Measurements from ENCODE around the gene THAP8.

Gene THAP8

DNA sequence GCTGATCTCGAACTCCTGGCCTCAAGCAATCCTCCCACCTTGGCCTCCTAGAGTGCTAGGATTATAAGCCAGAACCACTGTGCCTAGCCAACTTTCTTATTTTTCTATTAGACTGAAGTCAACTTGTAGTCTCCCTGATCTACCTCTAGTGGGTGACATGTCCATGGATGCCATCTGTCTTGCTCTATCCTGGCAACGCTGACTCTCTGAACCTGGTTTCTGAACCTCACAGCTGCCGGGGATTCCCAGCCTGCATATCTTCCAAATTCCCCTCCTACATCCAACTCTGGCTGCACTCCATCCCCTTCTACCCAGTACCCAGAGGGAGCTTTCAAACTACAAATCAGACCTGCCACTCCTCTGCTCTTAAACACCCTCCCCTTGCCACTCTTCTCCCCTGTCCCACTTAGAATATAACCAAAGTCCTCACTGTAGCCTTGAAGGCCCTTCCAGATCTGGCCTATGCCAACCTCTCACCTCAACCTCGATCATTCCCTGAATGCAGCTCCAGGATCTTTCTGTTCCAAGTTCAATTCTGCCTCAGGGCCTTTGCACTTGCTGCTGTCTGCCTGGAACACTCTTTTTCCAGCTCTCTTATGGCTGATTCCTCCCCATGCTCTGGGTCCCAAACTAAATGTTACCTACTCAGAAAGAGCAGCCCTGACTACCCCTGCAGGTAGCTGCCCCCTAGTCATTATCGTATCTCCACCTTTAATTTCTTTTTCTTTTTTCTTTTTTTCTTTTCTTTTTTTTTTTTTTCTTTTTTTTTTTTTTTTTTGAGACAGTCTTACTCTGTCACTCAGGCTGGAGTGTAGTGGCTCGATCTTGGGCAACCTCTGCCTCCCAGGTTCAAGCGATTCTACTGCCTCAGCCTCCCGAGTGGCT, 23.6 kb downstream of the THAP8 start:
- no peak for DNase-seq (ENCODE audit: low spot score)

DNA sequence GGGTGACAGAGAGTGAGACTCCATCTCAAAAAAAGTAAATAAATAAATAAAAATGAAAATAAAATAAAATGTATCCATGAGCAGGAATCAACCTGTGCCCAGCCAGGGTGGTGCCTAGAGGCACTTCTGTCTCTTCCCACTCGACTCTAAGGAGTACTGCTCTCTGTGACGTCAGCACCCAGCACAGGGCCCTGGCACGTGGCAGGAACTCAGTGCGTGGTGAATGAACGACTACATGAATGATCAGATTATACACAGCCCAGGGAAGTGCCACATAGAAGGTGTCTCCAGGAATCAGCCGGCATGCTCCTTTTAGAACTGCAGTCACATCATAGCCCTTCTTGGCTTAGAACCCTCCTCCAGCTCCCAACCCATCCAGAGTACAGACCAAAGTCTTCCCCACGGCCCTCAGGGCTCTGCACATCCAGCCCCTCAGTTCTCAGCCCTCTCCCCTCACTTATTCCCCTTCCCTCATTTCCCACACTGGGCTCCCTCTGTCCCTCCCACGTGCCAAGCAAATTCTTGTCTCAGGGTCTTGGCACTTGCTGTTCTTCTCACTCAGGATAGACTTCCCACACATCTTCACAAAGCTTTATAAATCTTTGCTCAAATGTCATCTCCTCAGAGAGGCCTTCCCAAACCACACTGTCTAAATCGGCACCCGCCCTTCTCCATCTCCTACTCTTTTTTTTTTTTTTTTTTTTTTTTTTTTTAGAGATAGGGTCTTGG, 25.6 kb downstream of the THAP8 start:
- DNase-seq (ENCODE audit: low spot score) = no peak

DNA sequence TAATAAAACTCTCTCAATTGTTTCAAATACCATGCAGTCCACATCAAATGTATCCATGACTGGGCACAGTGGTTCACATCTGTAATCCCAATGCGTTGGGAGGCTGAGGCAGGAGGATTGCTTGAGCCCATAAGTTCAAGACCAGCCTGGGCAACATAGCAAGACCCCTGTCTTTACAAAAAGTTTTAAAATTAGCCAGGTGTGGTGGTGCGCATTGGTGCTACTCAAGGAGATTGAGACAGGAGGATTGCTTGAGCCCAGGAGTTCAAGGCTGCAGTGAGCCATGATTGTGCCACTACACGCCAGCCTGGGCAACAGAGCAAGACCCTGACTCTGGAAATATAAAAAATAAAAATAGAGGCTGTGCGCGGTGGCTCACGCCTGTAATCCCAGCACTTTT, 26.4 kb downstream of the THAP8 start:
- DNase-seq (ENCODE audit: low spot score) = no peak

DNA sequence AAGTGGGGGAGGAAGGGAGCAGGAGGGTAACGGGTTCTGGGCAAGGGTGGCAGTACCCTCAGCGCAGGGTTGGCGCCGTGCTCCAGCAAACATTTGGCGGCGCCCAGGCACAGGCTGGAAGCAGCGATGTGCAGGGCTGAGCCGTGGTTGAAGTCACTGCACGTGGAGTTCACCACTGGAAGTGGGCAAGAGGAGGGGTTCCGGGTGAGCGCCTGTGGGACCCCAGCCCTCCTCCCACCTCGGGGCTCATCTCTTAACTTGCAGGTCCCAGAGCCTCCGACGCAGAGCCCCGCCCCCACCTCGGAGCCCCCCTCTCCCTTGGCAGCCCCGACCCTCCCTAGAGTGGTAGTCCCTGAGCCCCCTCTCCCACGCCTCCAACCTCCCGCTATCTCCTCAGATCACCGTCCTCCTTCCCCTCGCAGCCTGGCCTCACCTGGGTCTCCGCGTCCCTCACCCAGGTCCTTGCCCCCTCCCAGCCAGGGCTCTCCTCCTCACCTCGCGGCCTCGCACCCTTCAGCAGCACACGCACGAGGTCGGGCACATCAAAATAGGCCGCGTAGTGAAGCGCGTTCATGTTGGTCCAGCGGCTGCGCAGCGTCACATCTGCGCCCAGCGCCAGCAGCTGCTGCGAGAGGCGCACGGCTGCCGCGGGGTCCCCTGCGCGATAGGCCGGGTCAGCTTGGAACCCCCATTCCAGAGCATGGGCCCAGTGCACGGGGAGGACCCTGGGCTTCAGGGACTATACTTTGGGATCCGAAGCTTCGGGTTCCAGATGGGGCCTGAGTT, 27.8 kb downstream of the THAP8 start:
- no peak for DNase-seq (ENCODE audit: low spot score)

DNA sequence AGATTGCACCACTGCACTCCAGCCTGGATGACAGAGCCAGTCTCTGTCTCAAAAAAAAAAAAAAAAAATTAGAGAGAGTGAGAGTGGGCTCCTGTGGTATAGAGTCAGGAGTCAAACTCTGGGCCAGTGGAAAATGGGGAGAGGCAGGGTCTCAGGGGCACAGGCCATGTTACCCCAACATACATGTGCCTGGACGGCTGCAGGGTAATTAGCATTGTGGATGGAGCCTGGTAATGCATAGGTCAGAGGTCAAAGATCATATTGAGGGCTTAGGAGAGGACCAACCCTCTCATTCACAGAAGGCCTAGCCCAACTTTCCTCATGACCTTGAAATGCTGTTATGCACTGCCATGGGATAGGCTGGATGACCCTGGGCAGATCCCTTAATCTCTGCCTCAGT, 28.5 kb downstream of the THAP8 start:
- no peak for DNase-seq (ENCODE audit: low spot score)

DNA sequence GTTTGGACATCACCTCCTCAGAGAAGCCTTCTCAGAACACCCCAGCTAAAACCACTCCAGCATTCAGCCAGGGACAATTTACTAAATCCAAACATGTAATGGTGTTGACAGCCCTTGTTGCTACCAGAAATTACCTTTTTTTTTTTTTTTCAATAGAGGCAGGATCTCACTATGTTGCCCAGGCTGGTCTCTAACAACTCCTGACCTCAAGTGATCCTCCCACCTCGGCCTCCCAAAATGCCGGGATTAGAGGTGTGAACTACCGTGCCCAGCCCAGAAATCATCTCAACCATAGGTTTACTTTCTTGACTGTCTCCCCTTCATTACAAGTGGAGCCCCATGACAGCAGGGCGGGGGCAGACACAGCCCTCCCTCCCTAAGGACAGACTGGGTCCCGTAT, 30.7 kb downstream of the THAP8 start:
- no peak for DNase-seq (ENCODE audit: low spot score)

DNA sequence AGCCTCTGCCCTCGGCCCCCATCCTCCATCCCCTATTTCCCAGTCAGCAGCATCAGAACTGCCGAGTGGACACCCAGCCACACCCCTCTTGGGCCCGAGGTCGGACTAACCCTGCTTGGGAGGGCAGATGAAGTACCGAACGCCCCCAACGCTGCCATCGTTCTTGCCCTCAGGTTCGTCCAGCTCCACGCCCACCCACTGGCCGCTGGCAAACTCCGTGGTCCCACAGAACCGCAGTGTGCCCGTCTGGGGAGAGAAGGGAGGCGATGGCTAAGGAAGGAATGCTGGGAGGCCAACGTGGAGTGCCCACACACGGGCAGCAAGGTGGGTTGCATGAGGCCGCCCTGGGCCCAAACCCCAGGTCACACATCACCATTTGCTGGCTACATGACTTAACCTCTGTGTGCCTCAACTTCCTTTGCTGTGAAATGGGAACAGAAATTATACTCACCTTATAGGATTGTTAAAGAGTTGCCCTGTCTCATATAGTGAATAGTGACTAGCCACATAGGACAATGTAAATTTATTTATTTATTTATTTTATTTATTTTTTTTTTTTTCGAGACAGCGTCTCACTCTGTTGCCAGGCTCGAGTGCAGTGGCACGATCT, 34.9 kb downstream of the THAP8 start:
- DNase-seq (ENCODE audit: low spot score) = no peak

DNA sequence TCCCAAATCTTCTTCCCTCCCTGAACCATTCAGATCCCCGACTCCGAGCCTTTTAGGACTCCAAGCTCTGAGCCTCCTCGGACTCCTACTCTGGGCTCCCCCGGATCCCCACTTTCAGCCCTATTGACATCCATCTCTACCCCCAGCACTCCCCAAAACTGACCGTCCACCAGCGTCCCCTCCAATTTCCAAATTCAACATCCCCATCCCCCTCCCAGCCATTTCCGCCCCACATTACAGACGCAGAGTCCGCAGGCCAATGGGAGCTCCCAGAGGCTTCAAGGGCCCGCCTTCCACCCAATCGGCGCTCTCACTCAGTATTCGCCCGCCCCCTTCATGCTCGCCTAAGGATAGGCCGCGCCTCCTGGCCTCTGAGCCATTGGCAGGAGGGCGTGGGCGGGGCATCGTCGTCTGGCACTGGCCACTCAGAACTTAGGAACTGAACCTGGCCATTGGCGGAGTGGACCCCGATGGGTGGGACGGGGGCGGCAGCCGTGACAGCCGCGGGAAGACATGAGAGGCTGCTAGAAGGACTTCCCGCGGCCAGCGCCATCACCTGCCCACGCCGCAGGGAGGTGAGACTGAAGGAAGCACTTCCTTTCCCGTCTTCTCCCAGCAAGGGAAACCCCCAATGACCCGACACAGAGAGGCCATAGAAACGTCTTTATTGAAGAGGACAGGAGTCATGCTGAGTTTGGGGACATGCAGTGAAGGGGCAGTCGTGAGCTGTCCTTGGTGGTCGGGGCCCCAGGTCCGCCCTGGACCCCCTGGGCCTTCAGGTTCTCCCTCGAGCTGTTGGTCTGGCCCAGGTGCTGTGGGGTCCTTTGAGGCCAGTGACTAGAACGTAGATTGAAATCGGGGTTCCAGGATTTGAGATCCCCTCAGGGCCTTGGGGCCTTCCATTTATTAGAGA, 39.8 kb downstream of the THAP8 start, which contains the start of gene ALKBH6:
TSS of gene ALKBH6 (minus strand) at position 202 of the 913 bp plus-strand sequence. CDS start 816 bp downstream, outside the sequence.
- peak; percentile 100 for DNase-seq (ENCODE audit: low spot score)

DNA sequence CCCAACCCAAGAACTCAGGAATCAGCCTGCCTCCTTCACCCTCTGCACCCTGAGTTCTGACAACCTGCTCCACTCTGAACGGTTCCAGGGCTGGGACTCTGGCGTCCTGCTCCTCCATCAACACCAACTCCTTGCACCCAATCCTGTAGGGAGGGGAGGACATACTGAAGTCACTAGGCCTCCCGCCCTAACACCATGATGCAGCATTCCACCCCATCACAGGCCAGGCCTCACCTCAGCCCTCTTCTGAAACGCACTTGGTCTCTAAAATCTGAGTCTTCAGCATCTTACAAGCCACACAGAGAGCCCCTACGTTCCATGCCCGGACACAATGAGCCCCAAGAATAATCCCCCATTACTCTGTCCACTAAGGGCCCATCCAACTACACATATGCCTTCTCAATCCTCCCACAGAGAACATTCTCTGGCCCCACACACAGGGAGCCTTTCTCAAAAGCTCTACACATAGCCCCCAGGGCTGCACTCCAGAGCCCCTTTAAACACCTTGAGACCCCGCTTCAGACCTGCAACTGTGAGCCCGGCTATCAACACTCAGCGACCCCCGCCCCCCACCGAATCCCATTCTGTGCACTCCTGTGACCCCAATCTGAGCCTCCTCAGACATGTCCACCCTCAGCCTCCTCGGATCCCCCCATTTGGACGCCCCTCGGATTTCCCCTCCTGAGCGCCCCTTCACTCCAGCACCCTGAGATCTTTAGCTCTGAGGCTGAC, 40.6 kb downstream of the THAP8 start:
- no peak for DNase-seq (ENCODE audit: low spot score)

DNA sequence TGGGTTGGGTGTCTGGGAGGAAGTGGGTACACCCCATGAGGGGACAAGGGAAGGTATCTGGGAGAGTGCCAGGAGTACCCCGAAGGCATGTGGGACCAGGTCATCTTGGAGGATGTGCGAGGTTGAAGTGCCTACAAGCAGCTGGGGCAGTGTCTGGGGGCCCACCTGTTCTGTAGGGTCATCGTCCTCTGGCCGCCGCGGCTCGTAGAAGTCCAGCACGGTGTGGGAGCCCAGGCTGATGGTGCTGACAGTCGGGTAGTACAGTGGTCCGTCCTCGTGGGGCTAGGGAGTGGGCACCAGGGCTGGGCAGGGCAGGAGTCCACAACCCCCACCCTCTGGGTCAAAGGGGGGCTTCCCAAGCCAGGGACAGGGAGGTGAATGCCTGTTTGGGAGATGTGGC, 43.7 kb downstream of the THAP8 start:
- no peak for DNase-seq (ENCODE audit: low spot score)

DNA sequence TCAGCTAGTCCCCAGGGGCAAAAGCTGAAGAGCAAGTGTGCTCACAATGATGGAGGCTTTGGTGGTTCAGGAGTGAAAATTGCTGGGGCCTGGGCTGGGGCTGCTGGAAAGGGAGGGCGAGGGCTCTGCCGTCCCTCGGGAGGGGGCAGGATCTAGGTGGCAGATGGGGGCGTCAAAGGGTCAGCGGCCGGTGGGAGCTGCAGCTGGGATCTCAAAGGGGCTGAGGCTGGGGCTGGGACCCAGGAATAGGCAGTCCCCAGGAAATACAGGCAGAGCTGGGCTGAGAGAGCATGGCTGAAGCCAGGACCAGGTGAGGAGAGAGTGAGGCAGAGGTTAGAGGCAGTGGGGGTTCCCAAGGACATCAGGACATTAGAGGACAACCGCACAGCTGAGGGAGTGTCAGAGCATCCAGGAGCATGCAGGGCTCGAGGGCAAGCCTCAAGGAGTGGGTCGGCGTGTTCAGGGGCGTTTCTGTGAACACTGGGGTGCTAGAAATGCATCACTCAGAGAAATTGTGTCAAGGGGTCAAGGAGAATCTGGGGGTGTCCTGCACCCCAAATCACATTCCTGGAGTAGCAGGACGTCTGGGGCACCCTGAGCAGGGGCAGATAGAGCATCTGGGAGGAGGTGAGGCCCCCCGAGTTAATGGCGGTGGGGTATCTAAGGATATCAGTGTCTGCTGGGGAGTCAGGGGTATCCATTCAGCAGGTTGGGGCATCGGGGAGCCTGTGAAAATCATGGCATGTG, 44.3 kb downstream of the THAP8 start:
- DNase-seq (ENCODE audit: low spot score) = no peak

DNA sequence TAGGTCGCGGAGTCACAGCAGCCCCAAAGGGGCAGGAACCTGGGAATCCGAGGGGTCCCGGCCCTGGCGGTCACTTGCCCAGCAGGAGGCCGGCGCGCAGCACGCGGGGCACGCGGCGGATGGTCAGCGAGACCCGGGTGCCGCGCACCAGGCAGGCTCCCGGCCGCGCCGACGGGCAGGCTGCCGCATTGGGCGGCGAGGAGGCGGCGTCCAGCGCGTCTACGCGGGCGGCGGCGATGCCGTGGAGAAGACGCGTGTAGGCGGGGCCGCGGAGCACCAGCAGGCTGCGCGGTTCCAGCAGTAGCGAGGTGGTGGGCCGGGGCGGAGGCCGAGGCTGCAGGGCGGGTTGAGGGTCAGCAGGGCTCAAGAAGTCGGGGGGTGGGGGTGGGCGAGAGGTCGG, 44.9 kb downstream of the THAP8 start:
- peak; percentile 78 for DNase-seq (ENCODE audit: low spot score)

DNA sequence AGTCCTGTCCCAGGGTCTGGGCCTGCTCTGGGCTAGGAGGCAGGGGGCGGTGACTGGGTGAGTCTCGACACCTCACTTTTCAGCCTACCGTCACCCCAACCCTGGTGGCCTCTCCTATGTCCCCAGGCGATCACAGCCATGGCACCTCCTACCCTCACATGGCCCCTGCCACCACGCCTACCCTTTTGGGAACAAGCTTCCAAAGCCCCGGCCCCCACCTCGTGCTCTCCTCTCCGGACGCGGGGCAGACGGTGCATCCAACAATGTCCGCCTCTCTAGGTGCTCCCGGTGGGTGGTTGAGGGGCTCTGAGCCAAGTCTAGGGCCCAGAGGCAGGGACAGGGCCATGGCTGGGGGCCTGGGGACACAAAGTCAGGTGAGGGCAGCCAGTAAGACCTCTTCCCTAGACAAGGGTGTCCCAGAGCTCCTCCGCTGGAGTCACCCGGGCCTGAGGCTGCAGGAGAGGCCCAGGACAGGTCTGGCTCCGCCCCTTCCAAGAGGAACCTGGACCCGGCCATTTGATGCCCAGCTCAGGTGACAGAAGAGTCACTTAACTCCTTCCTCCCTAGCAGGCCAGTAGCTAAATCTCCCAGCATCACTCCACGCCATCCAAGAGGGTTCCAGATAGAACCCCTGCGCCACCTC, 45.6 kb downstream of the THAP8 start, which contains the start of gene SYNE4:
TSS of gene SYNE4 (minus strand) at position 478 of the 643 bp plus-strand sequence. CDS start at position 346, 132 bp downstream.
- DNase-seq (ENCODE audit: low spot score) = peak; percentile 90

DNA sequence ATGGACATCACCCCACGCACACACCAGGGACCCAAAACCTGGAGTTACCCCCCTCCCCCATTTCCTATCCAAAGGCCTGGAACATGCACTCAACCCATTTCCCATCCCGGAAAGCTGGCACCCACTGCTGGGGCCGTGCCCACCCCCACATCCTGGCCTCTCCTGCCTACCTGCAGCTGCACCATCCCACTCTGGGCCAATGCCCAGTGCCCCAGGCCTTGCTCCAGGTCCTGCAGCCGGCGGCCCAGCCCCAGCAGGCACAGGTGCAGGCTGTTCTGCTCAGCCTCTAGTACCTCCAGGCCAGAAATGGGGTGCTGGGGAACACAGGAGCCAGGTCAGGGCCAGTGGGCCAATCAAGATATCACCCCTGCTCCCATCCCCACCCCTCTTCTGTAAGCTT, 47.1 kb downstream of the THAP8 start:
- DNase-seq (ENCODE audit: low spot score) = no peak

DNA sequence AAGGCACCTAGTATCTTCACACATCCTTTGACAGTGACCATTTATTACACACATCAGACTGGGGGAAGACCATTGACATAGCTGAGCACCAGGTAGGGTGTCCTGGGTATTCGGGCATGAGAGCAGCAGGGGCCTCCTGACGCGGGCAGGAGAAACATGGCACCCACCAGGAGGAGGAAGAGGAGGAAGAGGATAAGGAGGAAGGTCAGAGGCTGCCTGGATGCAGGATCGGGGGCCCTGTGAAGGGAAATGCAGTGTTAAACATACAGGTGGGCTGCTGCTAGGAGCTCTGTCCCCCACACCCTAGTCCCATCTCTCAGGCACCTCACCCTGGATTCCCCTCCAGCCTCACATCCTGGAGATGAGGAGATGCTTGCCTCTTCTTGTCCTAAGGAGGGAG, 50.8 kb downstream of the THAP8 start:
- DNase-seq (ENCODE audit: low spot score) = no peak

DNA sequence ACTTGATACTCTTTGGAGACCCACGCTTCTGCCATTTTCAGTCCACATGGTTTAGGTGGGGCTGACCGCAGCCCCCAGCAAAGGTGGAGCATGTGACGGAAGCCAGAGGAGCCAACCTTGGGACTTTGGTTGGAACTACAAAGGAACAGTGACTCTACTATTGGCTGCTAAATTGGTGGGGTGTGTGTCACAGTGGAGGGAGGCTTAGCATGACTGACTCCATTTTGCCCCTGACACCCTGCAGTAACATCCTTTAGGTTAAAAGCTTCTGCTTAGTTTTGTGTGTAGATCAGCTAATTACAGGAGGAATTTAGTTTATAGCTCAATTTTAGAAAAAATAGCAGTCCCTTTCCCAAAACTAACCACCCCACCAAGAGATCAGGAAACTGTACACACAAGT, 52.5 kb downstream of the THAP8 start:
- DNase-seq (ENCODE audit: low spot score) = no peak

DNA sequence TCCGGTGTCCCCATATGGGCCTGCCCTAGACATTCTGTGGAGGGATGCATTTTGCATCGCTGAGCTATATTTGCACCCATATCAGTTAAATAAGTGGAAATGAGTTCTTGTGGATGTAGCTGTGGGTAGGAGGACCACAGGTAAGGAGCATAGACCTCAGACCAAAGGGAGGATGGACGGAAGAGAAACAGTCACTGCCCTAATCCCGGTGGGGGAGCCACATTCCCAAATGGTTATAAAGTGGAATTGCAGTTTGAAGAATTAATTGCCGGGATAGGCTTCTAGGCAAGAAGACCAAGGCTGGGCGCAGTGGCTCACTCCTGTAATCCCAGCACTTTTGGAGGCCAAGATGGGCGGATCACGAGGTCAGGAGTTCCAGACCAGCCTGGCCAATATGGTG, 57.3 kb downstream of the THAP8 start:
- DNase-seq (ENCODE audit: low spot score) = no peak

DNA sequence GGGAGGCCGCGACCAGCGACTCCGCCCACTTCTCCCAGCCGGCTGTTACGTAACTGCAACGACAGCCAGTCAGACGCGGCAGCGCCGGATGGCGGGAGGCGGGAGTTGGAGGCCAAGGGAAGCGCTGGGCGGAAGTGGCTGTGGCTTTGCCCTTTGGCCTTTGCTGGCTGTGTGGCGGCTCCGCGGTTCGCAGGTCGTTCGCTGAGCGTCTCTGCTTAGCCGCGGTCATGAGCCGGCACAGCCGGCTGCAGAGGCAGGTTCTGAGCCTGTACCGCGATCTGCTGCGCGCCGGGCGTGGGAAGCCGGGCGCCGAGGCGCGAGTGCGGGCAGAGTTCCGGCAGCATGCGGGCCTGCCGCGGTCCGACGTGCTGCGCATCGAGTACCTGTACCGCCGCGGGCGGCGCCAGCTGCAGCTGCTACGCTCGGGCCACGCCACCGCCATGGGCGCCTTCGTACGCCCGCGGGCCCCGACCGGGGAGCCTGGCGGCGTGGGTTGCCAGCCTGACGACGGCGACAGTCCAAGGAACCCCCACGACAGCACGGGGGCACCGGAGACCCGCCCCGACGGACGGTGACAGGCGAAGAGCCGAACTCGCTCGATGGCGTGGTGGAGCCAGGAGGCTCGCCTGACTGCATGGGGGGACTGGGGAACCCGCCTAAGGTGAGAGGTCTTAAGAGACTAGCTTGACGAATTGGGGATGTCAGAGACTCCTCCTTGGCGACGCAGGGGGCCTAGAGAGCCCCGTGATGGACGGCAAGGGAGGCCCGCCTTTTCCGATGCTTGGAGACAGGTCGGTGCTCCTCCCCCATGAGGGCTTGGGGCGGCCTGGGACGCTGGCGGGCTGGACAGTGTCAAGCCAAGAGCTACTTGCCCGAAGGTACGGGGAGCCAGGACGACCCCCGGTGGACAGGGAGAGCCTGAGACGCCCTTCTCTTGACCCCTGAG, 58.8 kb downstream of the THAP8 start, which contains the start of gene SDHAF1:
TSS of gene SDHAF1 (plus strand) at position 141 of the 946 bp plus-strand sequence. CDS start at position 228, 87 bp downstream.
- DNase-seq (ENCODE audit: low spot score) = peak; percentile 97
